Duodenal mucosa (tissue), 2 donors: Measurements from ENCODE around the gene PTX3.
A peak's percentile ranks its signal among the peaks of the same experiment; 100 is the strongest.

Experiments
- H3K27ac ChIP-seq: one replicate; pipeline ENCODE4 v1.7.0; 2013; ENCODE audit warnings: low read depth, low read length
- H3K27me3 ChIP-seq, 2 donors: one replicate each; pipeline ENCODE4 v1.7.0; 2013; ENCODE audit warnings: low read length in 2 of 2, control low read depth in 1 of 2; ENCODE audit not compliant: insufficient read depth in 2 of 2, control insufficient read depth in 1 of 2
- H3K36me3 ChIP-seq, 2 donors: one replicate each; pipeline ENCODE4 v1.7.0; 2013; ENCODE audit warnings: low read length in 2 of 2, control low read depth in 1 of 2; ENCODE audit not compliant: insufficient read depth in 2 of 2, control insufficient read depth in 1 of 2
- H3K4me1 ChIP-seq, 2 donors: one replicate each; pipeline ENCODE4 v1.7.0; 2013; ENCODE audit warnings: low read length in 2 of 2, control low read depth in 1 of 2; ENCODE audit not compliant: insufficient read depth in 2 of 2, control insufficient read depth in 1 of 2
- H3K4me3 ChIP-seq, 2 donors: one replicate each; pipeline ENCODE4 v1.7.0; 2013; ENCODE audit warnings: low read length in 2 of 2, low read depth in 1 of 2
- H3K9ac ChIP-seq, 2 donors: one replicate each; pipeline ENCODE4 v1.7.0; 2013; ENCODE audit warnings: low read length in 2 of 2, low read depth in 1 of 2
- H3K9me3 ChIP-seq, 2 donors: one replicate each; pipeline ENCODE4 v1.7.0; 2013; ENCODE audit warnings: low read length in 2 of 2, control low read depth in 1 of 2; ENCODE audit not compliant: control insufficient read depth in 1 of 2

Gene PTX3

DNA sequence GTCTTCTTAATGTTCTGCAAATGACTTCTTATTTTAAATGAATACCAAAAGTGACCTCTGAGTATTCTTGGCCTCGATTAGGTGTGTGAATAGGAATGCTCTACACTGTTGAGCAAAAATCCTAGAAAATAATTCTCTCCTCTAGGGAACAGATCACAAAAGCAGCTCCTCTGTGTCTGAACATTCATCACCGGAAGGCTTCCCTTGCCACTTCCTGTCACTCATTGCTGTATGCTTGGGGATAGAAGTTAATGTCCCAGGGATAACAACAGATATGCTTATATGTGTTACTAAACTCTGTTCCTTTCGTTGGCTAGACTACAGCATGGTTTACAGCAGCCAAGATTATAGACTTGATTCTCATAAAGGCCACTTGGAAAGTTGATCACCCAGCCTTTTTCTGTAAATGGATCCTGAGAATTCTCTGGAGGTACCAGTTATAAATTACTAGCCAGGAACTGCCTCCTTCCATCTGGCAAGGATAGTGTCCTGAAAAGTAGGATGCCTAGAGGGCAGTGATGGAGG lies 16.0 kb upstream of the PTX3 start:
- Histone ChIP-seq H3K4me3 (no peak overlapping the region), H3K9me3 (no peaks in the 10 kb centered on the region), H3K27ac (no peak overlapping the region), H3K27me3 (no peaks in the 10 kb centered on the region), H3K4me1 (no peaks in the 10 kb centered on the region), H3K36me3 (no peaks in the 10 kb centered on the region), H3K9ac (no peak overlapping the region)

DNA sequence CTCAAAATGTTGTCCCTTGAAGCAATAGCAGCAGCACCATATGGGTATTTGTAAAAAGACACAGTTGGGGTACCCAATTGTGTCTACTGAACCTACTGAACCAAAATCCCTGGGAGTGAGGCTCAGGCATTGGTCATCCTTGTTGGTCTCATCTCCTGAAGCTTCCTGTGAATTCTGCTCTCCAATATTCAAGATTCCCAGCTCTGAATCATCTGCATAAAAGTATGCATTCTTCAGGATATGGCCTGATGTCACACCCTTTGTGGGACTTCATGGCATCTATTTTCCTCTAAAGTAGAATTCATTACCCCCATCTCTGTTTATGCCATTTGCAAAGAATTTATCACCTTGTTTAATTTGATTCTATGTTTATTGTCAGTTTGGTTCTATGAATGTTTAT lies 13.3 kb upstream of the PTX3 start:
- H3K9me3 ChIP-seq: no peaks in the 10 kb centered on the region
- no peaks in the 10 kb centered on the region for H3K4me1 ChIP-seq
- no peak overlapping the region for H3K9ac ChIP-seq
- H3K27me3 ChIP-seq: no peaks in the 10 kb centered on the region
- H3K27ac ChIP-seq: no peak overlapping the region
- H3K4me3 ChIP-seq: no peak overlapping the region
- no peaks in the 10 kb centered on the region for H3K36me3 ChIP-seq

DNA sequence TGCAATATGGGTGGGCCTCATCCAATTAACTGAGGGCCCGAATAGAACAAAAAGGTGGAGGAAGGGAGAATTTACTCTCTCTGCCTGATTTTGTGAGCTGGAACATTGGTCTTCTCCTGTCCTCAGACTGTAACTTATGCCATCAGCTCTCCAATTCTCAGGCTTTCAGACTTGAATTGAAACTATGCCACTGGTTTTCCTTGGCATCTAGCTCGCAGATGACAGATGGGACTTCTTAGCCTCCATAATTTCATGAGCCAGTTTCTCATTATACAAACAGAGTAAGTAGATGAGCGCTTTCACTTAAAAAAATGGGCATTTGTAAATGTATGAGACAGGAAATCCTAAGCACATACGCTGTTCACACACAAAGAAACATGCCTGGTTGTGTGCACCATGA lies 8.7 kb upstream of the PTX3 start:
- Histone ChIP-seq H3K9me3 (no peaks in the 10 kb centered on the region), H3K9ac (no peak overlapping the region), H3K36me3 (no peaks in the 10 kb centered on the region), H3K27ac (no peak overlapping the region), H3K4me3 (no peak overlapping the region), H3K27me3 (no peaks in the 10 kb centered on the region), H3K4me1 (no peaks in the 10 kb centered on the region)

DNA sequence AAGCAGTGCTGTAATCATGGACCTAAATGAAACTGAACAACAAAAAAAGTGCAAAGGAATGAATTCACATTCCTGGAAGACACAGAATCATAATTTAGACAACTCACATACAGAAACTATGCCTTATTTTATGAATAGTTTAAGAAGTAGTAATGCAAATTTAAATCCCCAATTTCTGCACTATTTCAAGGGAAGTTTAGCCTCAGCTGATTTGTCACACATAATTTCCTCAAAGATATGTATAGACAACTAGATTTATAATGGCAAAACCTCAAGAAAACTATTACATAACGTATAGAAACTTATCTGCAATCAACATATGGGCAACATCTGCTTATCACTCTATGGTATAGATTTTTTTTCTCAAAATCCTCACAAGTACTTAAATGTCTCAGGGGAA lies 7.8 kb upstream of the PTX3 start:
- Histone ChIP-seq H3K9ac (no peak overlapping the region), H3K36me3 (no peaks in the 10 kb centered on the region), H3K4me1 (no peaks in the 10 kb centered on the region), H3K4me3 (no peak overlapping the region), H3K9me3 (no peaks in the 10 kb centered on the region), H3K27me3 (no peaks in the 10 kb centered on the region), H3K27ac (no peak overlapping the region)

DNA sequence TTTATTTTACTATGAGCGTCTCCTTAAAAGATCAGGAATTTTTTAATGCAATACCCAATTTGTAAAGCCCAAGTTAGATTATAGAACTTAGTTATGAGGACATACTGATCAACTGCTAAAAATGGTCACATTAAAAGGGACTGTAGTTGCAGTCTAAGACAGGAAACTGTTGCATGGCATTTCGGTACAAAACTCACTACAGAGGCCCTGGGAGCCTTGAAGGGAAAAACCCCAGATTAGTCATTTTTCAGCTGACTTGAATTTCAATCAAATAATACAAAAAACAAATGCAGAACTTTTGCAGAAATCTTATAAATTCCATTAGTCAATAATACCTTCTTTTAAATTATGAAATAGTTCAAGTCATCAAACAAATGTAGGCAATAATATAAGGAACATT lies 6.9 kb upstream of the PTX3 start:
- H3K4me3 ChIP-seq: no peak overlapping the region
- no peaks in the 10 kb centered on the region for H3K4me1 ChIP-seq
- H3K9me3 ChIP-seq: no peaks in the 10 kb centered on the region
- no peak overlapping the region for H3K27ac ChIP-seq
- H3K36me3 ChIP-seq: no peaks in the 10 kb centered on the region
- H3K27me3 ChIP-seq: no peaks in the 10 kb centered on the region
- no peak overlapping the region for H3K9ac ChIP-seq

DNA sequence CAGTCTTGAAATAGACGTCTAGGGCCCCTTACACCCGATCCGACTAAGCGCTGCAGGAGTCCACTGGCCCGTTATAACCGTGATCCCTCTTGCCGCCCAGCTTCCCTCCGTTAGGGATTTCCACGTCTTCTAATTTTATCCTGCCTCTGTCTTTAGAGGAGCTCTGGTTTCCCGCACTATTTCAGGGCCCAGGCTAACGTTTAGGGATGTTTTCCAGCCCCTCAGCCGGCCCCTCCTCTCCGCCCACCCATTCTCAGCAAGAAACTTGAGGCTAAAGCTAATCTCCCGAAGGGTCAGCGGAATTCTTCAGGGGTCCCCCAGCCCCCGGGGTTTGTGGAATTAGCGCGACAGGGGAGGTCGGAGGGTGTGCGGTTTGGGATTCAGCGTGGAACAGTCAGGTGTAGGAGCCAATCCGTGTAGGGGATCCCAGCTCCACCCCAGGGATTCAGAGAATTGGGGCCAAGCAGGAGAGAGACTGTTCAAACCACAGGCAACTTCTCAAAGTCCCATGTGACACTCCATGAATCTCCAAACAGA lies 1.6 kb downstream of the PTX3 start:
- Histone ChIP-seq H3K9ac (no peak overlapping the region), H3K4me1 (no peaks in the 10 kb centered on the region), H3K4me3 (peak overlapping the region; percentile 50 to 60), H3K36me3 (no peaks in the 10 kb centered on the region), H3K27ac (no peak overlapping the region), H3K9me3 (no peaks in the 10 kb centered on the region), H3K27me3 (peaks cover 14 to 21% of the 10 kb centered on the region in 2 donors)

DNA sequence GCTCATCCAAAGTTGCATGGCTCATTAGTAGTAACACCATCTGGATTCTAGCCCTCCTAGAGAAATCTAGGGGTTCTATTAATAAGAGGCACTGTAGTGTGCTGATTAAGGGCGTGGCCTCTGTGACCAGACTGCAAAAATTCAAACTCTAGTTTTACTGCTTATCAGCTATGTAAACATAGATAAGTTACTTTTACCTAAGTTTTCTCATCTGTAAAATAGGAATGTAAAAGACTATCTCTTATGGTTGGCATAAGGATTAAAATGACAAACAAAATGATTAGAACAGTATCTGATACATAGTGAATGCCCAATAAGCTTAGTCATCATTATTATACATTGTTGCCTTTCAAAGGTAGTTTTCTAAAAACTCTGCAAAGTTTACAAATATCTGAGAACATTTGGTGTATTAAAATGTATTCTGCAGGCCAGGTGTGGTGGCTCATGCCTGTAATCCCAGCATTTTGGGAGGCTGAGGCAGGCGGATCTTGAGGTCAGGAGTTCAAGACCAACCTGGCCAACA lies 4.5 kb downstream of the PTX3 start:
- H3K27ac ChIP-seq: no peak overlapping the region
- no peak overlapping the region for H3K9ac ChIP-seq
- H3K4me3 ChIP-seq: no peak overlapping the region
- H3K9me3 ChIP-seq: no peaks in the 10 kb centered on the region
- H3K36me3 ChIP-seq: no peaks in the 10 kb centered on the region
- peaks cover 11 to 21% of the 10 kb centered on the region in 2 donors for H3K27me3 ChIP-seq
- H3K4me1 ChIP-seq: no peaks in the 10 kb centered on the region

DNA sequence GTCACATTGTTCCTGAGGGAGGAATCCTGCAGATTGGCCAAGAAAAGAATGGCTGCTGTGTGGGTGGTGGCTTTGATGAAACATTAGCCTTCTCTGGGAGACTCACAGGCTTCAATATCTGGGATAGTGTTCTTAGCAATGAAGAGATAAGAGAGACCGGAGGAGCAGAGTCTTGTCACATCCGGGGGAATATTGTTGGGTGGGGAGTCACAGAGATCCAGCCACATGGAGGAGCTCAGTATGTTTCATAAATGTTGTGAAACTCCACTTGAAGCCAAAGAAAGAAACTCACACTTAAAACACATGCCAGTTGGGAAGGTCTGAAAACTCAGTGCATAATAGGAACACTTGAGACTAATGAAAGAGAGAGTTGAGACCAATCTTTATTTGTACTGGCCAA lies 6.1 kb downstream of the PTX3 start:
- no peak overlapping the region for H3K9ac ChIP-seq
- no peaks in the 10 kb centered on the region for H3K36me3 ChIP-seq
- H3K4me3 ChIP-seq: no peak overlapping the region
- H3K4me1 ChIP-seq: no peaks in the 10 kb centered on the region
- peaks cover 7 to 14% of the 10 kb centered on the region in 2 donors for H3K27me3 ChIP-seq
- H3K27ac ChIP-seq: no peak overlapping the region
- H3K9me3 ChIP-seq: no peaks in the 10 kb centered on the region

DNA sequence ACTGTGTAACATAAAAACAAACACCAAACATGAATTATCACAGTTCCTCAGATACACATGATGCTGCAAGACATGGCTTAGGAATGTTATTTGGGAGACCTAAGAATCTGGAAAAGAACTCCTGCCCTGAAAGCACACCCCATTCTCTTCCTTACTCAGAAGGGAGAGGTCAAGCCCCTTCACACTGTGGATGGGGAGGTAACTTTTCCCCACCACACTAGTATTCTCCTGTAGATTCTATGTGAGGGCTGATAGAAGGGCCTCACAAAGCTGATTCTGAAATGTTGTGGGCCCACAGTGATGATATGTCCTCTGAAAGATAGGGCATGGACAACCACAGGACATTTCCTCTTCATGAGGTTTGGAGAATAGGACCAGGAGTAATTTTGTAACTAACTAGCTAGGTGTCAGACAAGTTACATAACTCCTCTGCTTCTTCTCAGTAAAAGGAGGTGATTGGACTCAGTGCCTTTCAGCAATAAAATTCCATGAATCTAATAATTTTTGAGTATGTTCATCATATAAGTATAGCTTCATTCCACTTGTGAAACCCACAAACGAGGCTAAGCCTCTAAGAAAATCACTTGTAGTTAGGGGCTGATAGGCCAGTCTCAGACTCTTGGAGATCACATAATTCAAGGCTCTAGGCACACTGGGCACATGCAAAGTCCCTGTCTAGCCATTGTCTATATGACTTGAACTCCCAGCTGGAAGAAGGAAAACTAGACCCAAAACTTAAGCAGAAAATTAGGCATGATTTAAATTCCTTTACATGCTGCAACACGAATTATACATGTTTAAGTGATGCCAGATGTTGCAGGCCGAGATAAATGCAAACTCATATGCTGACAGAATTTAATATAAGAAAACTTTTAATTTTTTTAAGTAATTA lies 7.5 kb downstream of the PTX3 start:
- Histone ChIP-seq H3K4me3 (no peak overlapping the region), H3K9ac (no peak overlapping the region), H3K27me3 (peaks cover 0 to 2% of the 10 kb centered on the region in 2 donors), H3K36me3 (no peaks in the 10 kb centered on the region), H3K9me3 (no peaks in the 10 kb centered on the region), H3K4me1 (no peaks in the 10 kb centered on the region), H3K27ac (no peak overlapping the region)

DNA sequence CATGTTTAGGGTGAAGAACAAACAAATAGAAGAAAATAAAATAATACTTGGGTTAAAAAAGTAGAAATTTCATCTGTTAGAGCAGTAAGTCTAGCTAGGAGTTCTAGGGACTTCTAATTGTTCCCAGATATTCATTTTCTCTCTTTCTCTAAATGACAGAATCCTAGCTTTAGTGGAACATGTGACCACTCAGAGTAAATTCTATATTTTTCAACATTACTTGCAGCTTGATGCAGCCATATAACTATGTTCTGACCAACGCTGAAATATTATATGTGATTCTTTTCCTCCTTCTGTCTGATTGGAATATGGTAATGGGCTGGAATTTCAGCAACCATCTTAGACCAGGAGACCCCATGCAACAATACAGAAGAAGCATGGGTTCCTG lies 8.1 kb downstream of the PTX3 start:
- H3K4me1 ChIP-seq: no peaks in the 10 kb centered on the region
- H3K9ac ChIP-seq: no peak overlapping the region
- H3K27me3 ChIP-seq: no peaks in the 10 kb centered on the region
- no peaks in the 10 kb centered on the region for H3K36me3 ChIP-seq
- no peak overlapping the region for H3K4me3 ChIP-seq
- H3K27ac ChIP-seq: no peak overlapping the region
- no peaks in the 10 kb centered on the region for H3K9me3 ChIP-seq
